Astrocyte of the cerebellum (primary cell): ENCODE results near the gene ATPAF1.

Experiments used
- DNase-seq: peaks from one replicate; pipeline ENCODE4 v3.0.0-alpha.2; 2011; ENCODE audit warnings: low read depth
- H3K4me3 ChIP-seq: 2 replicates; pipeline ENCODE4 v1.5.1; 2011; ENCODE audit warnings: mild to moderate bottlenecking, low read depth, low read length, moderate library complexity
- CTCF ChIP-seq: IDR thresholded peaks from 2 replicates; pipeline ENCODE4 v1.5.1; 2012; ENCODE audit warnings: low read length, low read depth, moderate library complexity, mild to moderate bottlenecking; ENCODE audit errors: missing control alignments
- in situ Hi-C: cut with HindIII; loops from 2 replicates; pipeline ENCODE4 v1.10.0; 2017; ENCODE audit warnings: low sequenced_read_pairs

Gene ATPAF1

GRCh38 chr1:46594063-46594462 is 74.1 kb downstream of the ATPAF1 start:
- no peak overlapping the region for H3K4me3 ChIP-seq
- in situ Hi-C loops: no loop called here
- TF ChIP-seq CTCF: no peak
- no peak for DNase-seq

GRCh38 chr1:46592823-46593222 is 75.3 kb downstream of the ATPAF1 start:
- no peak for TF ChIP-seq CTCF
- no peak for DNase-seq
- in situ Hi-C loops: no loop called here
- no peak overlapping the region for H3K4me3 ChIP-seq

GRCh38 chr1:46589529-46589928 is 78.6 kb downstream of the ATPAF1 start:
- in situ Hi-C loops: no loop called here
- no peak for TF ChIP-seq CTCF
- no peak for DNase-seq
- no peak overlapping the region for H3K4me3 ChIP-seq

GRCh38 chr1:46587069-46587468 is 81.1 kb downstream of the ATPAF1 start:
- DNase-seq: no peak
- no peak overlapping the region for H3K4me3 ChIP-seq
- no peak for TF ChIP-seq CTCF
- in situ Hi-C loops: no loop called here

GRCh38 chr1:46585312-46585938 is 82.7 kb downstream of the ATPAF1 start:
- TF ChIP-seq CTCF: no peak
- no peak for DNase-seq
- in situ Hi-C loops: no loop called here
- no peak overlapping the region for H3K4me3 ChIP-seq

GRCh38 chr1:46583494-46583893 is 84.7 kb downstream of the ATPAF1 start:
- in situ Hi-C loops: no loop called here
- H3K4me3 ChIP-seq: no peak overlapping the region
- DNase-seq: no peak
- TF ChIP-seq CTCF: no peak
